Loucy (cell line): ENCODE data around the gene POU5F2.

ENCODE experiments used
- CTCF ChIP-seq: fragments of 200-600 bp; sonication (generic); conservative IDR thresholded peaks from 2 replicates; pipeline ENCODE4 v1.5.1; 2014; ENCODE audit warnings: mild to moderate bottlenecking, antibody characterized with exemption, low read length
- EZH2phosphoT487 ChIP-seq: fragments of 200-600 bp; IDR thresholded peaks from 2 replicates; pipeline ENCODE4 v1.6.1; 2018; ENCODE audit warnings: antibody characterized with exemption, mild to moderate bottlenecking, moderate library complexity, borderline replicate concordance

GRCh38 chr5:93704996-93705395 is 36.4 kb downstream of the POU5F2 start:
- TF ChIP-seq CTCF: no peak
- TF ChIP-seq EZH2phosphoT487: no peak
